B cell (primary cell): ENCODE measurements around the gene SACM1L.

ENCODE experiments used
- CTCF ChIP-seq: fragments of 200-600 bp; IDR thresholded peaks from one replicate; pipeline ENCODE4 v1.8.0; 2022; ENCODE audit warnings: antibody characterized with exemption, mild to moderate bottlenecking
- EZH2 ChIP-seq: IDR thresholded peaks from 2 replicates; pipeline ENCODE4 v1.6.1; 2012; ENCODE audit warnings: borderline replicate concordance, low read depth, mild to moderate bottlenecking, moderate library complexity, low read length; ENCODE audit not compliant: insufficient read depth, poor library complexity, severe bottlenecking

GRCh38 chr3:45789235-45789812, 100.1 kb downstream of the SACM1L start:
- TF ChIP-seq CTCF (no peak), EZH2 (no peak)
